Measurements from ENCODE around the gene TMEM184C.

- TF ChIP-seq CTCF (IDR thresholded peaks at IDR 0.05; ENCODE audit: low read depth, low read length, poor library complexity, severe bottlenecking) (no peak), EZH2phosphoT487 (IDR thresholded peaks at IDR 0.05; ENCODE audit: borderline replicate concordance, low read length) (no peak)
Measured at GRCh38 chr4:147645099-147645498, 27.9 kb downstream of the TMEM184C start.

Data from DOHH2 (cell line).